HepG2 (cell line): ENCODE data around the gene NOCT. TPM values are rescaled to one million over a fixed set of nuclear protein-coding genes. Genes with fewer than 3 reads are reported as not detected.

ENCODE experiments used
- ARID3A ChIP-seq: IDR thresholded peaks from 2 replicates; pipeline ENCODE4 v1.6.1; 2012; ENCODE audit warnings: low read depth, low read length, improper control_type of control experiment
- CHD4 ChIP-seq: fragments of 200-600 bp; sonication (generic); IDR thresholded peaks from 2 replicates; pipeline ENCODE4 v1.7.0; 2017; ENCODE audit warnings: mild to moderate bottlenecking, low read length, borderline replicate concordance
- DDIT3 ChIP-seq: sonication (generic); formaldehyde crosslinking; IDR thresholded peaks from 2 replicates; pipeline ENCODE4 v1.4.0; 2020; ENCODE audit warnings: mild to moderate bottlenecking, missing genetic modification reagents
- KDM3A ChIP-seq: IDR thresholded peaks from 2 replicates; pipeline ENCODE4 v1.6.1; 2018; ENCODE audit warnings: low read depth, missing compliant biosample characterization
- SOX5 ChIP-seq: IDR thresholded peaks from 2 replicates; pipeline ENCODE4 v1.6.1; 2016; ENCODE audit warnings: borderline replicate concordance
- THAP7 ChIP-seq: sonication (generic); formaldehyde crosslinking; IDR thresholded peaks from 2 replicates; pipeline ENCODE4 v1.8.1; 2023; ENCODE audit warnings: mild to moderate bottlenecking, missing genetic modification reagents
- ZBTB4 ChIP-seq: sonication (generic); formaldehyde crosslinking; IDR thresholded peaks from 2 replicates; pipeline ENCODE4 v1.4.0; 2020; ENCODE audit warnings: missing genetic modification reagents, mild to moderate bottlenecking, borderline replicate concordance
- ZNF260 ChIP-seq: sonication (generic); formaldehyde crosslinking; IDR thresholded peaks from 2 replicates; pipeline ENCODE4 v1.4.0; 2020; ENCODE audit warnings: missing genetic modification reagents, low read depth, mild to moderate bottlenecking, borderline replicate concordance
- polyA plus RNA-seq, 8 experiments: library from polyadenylated mRNA; depleted of rRNA in 3 of 8; stranded (reverse) in 7 of 8; unstranded in 1 of 8; fragments of >200 nt; fragmentation: Illumina TruSeq in 4 of 8; extraction: Trizol in 4 of 8; gene quantifications; 2 replicates each; pipeline versions ENCODE4 v1.2.1 to v1.2.3, GENCODE V29; 2011 to 2016; ENCODE audit warnings: low read depth in 4 of 8, missing spikeins in 1 of 8, mixed read lengths in 1 of 8; ENCODE audit not compliant: insufficient read depth in 1 of 8
- total RNA-seq, 5 experiments: library from RNA; depleted of rRNA; stranded (reverse); fragments of >200 nt; fragmentation: Illumina TruSeq; extraction: Trizol; gene quantifications; 2 replicates each; pipeline ENCODE4 v1.2.3, GENCODE V29; 2016; ENCODE audit warnings: low read depth in 1 of 5
- TF ChIP-seq, protein P1 (sequence below): sonication (generic); formaldehyde crosslinking; IDR thresholded peaks from 2 replicates; pipeline ENCODE4 v1.5.0; 2020; ENCODE audit warnings: missing genetic modification reagents
- TF ChIP-seq, protein P2 (sequence below): sonication (generic); formaldehyde crosslinking; IDR thresholded peaks from 2 replicates; pipeline ENCODE4 v1.4.0; 2020; ENCODE audit warnings: missing genetic modification reagents
- TF ChIP-seq, protein P3 (sequence below): IDR thresholded peaks from 2 replicates; pipeline ENCODE4 v1.6.1; 2018; ENCODE audit warnings: missing genetic modification reagents
- TF ChIP-seq, protein P4 (sequence below): sonication (generic); formaldehyde crosslinking; IDR thresholded peaks from 2 replicates; pipeline ENCODE4 v1.4.0; 2020; ENCODE audit warnings: mild to moderate bottlenecking, missing genetic modification reagents, borderline replicate concordance

Gene NOCT
- total and polyA plus RNA-seq, 2 of the 13 experiments (the other 11 are each of a cell fraction or from before 2014, with no cell fraction given), result 3.6 to 13.1 TPM

GRCh38 chr4:138967313-138967712 lies 48.3 kb upstream of the NOCT start (continued):
- no peak for TF ChIP-seq THAP7 (CRISPR knock-in tag)
- TF ChIP-seq, protein P1, sequence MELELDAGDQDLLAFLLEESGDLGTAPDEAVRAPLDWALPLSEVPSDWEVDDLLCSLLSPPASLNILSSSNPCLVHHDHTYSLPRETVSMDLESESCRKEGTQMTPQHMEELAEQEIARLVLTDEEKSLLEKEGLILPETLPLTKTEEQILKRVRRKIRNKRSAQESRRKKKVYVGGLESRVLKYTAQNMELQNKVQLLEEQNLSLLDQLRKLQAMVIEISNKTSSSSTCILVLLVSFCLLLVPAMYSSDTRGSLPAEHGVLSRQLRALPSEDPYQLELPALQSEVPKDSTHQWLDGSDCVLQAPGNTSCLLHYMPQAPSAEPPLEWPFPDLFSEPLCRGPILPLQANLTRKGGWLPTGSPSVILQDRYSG (CRISPR knock-in tag), result no peak
- TF ChIP-seq SOX5 (CRISPR knock-in tag), result peak; percentile 65; the same call in 1 of the 2 replicates
- peak; percentile 93 for TF ChIP-seq ARID3A
- TF ChIP-seq ZBTB4 (CRISPR knock-in tag), result no peak
- TF ChIP-seq, protein P2, sequence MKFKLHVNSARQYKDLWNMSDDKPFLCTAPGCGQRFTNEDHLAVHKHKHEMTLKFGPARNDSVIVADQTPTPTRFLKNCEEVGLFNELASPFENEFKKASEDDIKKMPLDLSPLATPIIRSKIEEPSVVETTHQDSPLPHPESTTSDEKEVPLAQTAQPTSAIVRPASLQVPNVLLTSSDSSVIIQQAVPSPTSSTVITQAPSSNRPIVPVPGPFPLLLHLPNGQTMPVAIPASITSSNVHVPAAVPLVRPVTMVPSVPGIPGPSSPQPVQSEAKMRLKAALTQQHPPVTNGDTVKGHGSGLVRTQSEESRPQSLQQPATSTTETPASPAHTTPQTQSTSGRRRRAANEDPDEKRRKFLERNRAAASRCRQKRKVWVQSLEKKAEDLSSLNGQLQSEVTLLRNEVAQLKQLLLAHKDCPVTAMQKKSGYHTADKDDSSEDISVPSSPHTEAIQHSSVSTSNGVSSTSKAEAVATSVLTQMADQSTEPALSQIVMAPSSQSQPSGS (CRISPR knock-in tag), result peak; percentile 82; the same call in 1 of the 2 replicates
- peak; percentile 23; the same call in 1 of the 2 replicates for TF ChIP-seq CHD4
- TF ChIP-seq, protein P3, sequence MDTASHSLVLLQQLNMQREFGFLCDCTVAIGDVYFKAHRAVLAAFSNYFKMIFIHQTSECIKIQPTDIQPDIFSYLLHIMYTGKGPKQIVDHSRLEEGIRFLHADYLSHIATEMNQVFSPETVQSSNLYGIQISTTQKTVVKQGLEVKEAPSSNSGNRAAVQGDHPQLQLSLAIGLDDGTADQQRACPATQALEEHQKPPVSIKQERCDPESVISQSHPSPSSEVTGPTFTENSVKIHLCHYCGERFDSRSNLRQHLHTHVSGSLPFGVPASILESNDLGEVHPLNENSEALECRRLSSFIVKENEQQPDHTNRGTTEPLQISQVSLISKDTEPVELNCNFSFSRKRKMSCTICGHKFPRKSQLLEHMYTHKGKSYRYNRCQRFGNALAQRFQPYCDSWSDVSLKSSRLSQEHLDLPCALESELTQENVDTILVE, result 0 out of 2 replicates have a peak, but pooled peaks have one; percentile 23
- TF ChIP-seq ZNF260 (CRISPR knock-in tag), result no peak
- peak; percentile 29; the same call in 1 of the 2 replicates for TF ChIP-seq DDIT3
- TF ChIP-seq, protein P4, sequence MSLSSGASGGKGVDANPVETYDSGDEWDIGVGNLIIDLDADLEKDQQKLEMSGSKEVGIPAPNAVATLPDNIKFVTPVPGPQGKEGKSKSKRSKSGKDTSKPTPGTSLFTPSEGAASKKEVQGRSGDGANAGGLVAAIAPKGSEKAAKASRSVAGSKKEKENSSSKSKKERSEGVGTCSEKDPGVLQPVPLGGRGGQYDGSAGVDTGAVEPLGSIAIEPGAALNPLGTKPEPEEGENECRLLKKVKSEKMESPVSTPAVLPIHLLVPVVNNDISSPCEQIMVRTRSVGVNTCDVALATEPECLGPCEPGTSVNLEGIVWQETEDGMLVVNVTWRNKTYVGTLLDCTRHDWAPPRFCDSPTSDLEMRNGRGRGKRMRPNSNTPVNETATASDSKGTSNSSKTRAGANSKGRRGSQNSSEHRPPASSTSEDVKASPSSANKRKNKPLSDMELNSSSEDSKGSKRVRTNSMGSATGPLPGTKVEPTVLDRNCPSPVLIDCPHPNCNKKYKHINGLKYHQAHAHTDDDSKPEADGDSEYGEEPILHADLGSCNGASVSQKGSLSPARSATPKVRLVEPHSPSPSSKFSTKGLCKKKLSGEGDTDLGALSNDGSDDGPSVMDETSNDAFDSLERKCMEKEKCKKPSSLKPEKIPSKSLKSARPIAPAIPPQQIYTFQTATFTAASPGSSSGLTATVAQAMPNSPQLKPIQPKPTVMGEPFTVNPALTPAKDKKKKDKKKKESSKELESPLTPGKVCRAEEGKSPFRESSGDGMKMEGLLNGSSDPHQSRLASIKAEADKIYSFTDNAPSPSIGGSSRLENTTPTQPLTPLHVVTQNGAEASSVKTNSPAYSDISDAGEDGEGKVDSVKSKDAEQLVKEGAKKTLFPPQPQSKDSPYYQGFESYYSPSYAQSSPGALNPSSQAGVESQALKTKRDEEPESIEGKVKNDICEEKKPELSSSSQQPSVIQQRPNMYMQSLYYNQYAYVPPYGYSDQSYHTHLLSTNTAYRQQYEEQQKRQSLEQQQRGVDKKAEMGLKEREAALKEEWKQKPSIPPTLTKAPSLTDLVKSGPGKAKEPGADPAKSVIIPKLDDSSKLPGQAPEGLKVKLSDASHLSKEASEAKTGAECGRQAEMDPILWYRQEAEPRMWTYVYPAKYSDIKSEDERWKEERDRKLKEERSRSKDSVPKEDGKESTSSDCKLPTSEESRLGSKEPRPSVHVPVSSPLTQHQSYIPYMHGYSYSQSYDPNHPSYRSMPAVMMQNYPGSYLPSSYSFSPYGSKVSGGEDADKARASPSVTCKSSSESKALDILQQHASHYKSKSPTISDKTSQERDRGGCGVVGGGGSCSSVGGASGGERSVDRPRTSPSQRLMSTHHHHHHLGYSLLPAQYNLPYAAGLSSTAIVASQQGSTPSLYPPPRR (CRISPR knock-in tag), result 0 out of 2 replicates have a peak, but pooled peaks have one; percentile 13
- no peak for TF ChIP-seq KDM3A (CRISPR knock-in tag)
